ENCODE measurements around the gene SULT1A2.
A peak's percentile ranks its signal among the peaks of the same experiment; 100 is the strongest.

GRCh38 chr16:28597692-28598261 lies 927 bp upstream of the SULT1A2 start:
- TF ChIP-seq CTCF (conservative IDR thresholded peaks at IDR 0.05) (peak; percentile 34; the same call in 1 of the 2 replicates), EZH2 (IDR thresholded peaks at IDR 0.05; ENCODE audit: low read depth) (no peak)

Measured in PC-9 (cell line).